ENCODE measurements around the gene STEAP1B.

The STEAP1B gene

DNA sequence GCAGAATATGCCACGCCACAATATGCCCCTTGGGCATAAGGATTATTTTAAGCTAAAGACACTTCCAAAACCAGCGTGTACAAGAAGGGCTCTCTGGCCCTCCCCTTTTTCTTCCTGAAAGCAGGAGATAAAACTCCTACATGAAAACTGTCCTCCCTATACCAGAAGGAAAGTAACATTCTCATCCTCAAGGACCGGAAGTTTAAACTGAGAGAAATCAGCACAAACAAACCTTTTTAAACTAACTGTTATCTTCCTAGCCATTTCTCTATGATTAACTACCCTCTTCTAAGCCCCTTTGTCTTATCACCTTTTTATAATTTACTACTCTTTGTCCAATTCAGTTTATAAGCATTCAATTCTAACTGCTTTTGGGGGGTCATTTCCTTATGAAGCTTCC, 126.6 kb downstream of the STEAP1B start:
- Histone ChIP-seq H3K4me3 (ENCODE audit: low read depth, low read length) (no peak overlapping the region), H3K4ac (ENCODE audit: low read depth, low read length) (no peak overlapping the region), H2BK120ac (ENCODE audit: insufficient read depth, low read length, poor library complexity) (no peak overlapping the region), H2AFZ (ENCODE audit: insufficient read depth, low read length, poor library complexity) (no peak overlapping the region), H3K14ac (ENCODE audit: low read length) (no peak overlapping the region), H3K18ac (ENCODE audit: low read length) (no peak overlapping the region), H4K8ac (ENCODE audit: low read depth, low read length) (no peak overlapping the region), H4K12ac (ENCODE audit: low read depth, low read length) (no peak overlapping the region), H2BK12ac (ENCODE audit: low read length) (no peak overlapping the region), H4K91ac (ENCODE audit: low read depth, low read length) (no peak overlapping the region), H3K23ac (ENCODE audit: low read length) (no peak overlapping the region), H3K9ac (ENCODE audit: low read length) (no peak overlapping the region), H3K4me1 (ENCODE audit: control insufficient read depth in 1 of 2, insufficient read depth in 2 of 2, low read length in 2 of 2) (peaks cover 6 to 7% of the 10 kb centered on the region in 2 experiments), H2BK5ac (ENCODE audit: low read depth, low read length, poor library complexity) (no peak overlapping the region), H3K27me3 (ENCODE audit: insufficient read depth, low read length) (no peaks in the 10 kb centered on the region), H3K36me3 (ENCODE audit: control insufficient read depth in 1 of 2, insufficient read depth in 2 of 2, low read length in 2 of 2) (no peaks in the 10 kb centered on the region), H3K4me2 (ENCODE audit: low read length) (no peak overlapping the region), H3K27ac (ENCODE audit: low read depth, low read length) (no peak overlapping the region), H3K79me1 (ENCODE audit: low read length) (no peaks in the 10 kb centered on the region), H2AK5ac (ENCODE audit: low read length) (no peak overlapping the region), H3K79me2 (ENCODE audit: control insufficient read depth, insufficient read depth, low read length, poor library complexity) (no peaks in the 10 kb centered on the region), H3K9me3 (ENCODE audit: insufficient read depth, low read depth, low read length) (no peaks in the 10 kb centered on the region)
- WGBS (ENCODE audit: extremely low coverage, insufficient coverage, insufficient read length) = no CpG with 5 or more reads among the region's 3 CpGs
- no peak for DNase-seq

DNA sequence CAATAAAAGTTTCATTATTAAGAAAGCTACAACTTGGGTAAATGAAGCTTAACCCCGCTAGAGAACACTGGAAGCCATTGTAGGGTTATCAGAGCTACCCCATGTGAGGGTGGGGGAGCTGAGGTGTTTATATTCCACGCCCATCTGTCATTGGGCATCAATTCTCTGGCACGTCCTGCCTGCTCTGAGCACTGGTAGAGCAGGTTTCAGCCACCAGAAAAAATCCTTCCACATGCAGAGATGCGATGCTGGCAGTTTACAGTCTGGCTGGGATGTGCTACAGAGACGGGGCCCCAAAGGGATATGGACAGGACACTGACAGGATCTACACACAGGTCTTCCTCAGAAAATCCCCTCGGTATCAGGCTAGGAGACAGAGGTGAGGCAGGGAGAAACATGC, 127.1 kb downstream of the STEAP1B start:
- no peak for DNase-seq
- H3K27ac ChIP-seq (ENCODE audit: low read depth, low read length) = no peak overlapping the region
- no peak overlapping the region for H3K18ac ChIP-seq (ENCODE audit: low read length)
- H3K36me3 ChIP-seq (ENCODE audit: control insufficient read depth in 1 of 2, insufficient read depth in 2 of 2, low read length in 2 of 2) = no peaks in the 10 kb centered on the region
- H2BK120ac ChIP-seq (ENCODE audit: insufficient read depth, low read length, poor library complexity) = no peak overlapping the region
- H3K23ac ChIP-seq (ENCODE audit: low read length) = no peak overlapping the region
- H3K79me1 ChIP-seq (ENCODE audit: low read length) = no peaks in the 10 kb centered on the region
- no peak overlapping the region for H3K4me2 ChIP-seq (ENCODE audit: low read length)
- no peak overlapping the region for H3K9ac ChIP-seq (ENCODE audit: low read length)
- H2BK12ac ChIP-seq (ENCODE audit: low read length) = no peak overlapping the region
- peak overlapping the region; percentile 52 for H2AFZ ChIP-seq (ENCODE audit: insufficient read depth, low read length, poor library complexity)
- peaks cover 2 to 7% of the 10 kb centered on the region in 2 experiments for H3K4me1 ChIP-seq (ENCODE audit: control insufficient read depth in 1 of 2, insufficient read depth in 2 of 2, low read length in 2 of 2)
- H3K4ac ChIP-seq (ENCODE audit: low read depth, low read length) = no peak overlapping the region
- no CpG with 5 or more reads among the region's 6 CpGs for WGBS (ENCODE audit: extremely low coverage, insufficient coverage, insufficient read length)
- no peak overlapping the region for H2AK5ac ChIP-seq (ENCODE audit: low read length)
- H3K79me2 ChIP-seq (ENCODE audit: control insufficient read depth, insufficient read depth, low read length, poor library complexity) = no peaks in the 10 kb centered on the region
- H3K4me3 ChIP-seq (ENCODE audit: low read depth, low read length) = no peak overlapping the region
- H3K27me3 ChIP-seq (ENCODE audit: insufficient read depth, low read length) = no peaks in the 10 kb centered on the region
- no peaks in the 10 kb centered on the region for H3K9me3 ChIP-seq (ENCODE audit: insufficient read depth, low read depth, low read length)
- no peak overlapping the region for H4K12ac ChIP-seq (ENCODE audit: low read depth, low read length)
- no peak overlapping the region for H4K8ac ChIP-seq (ENCODE audit: low read depth, low read length)
- H4K91ac ChIP-seq (ENCODE audit: low read depth, low read length) = no peak overlapping the region
- no peak overlapping the region for H3K14ac ChIP-seq (ENCODE audit: low read length)
- H2BK5ac ChIP-seq (ENCODE audit: low read depth, low read length, poor library complexity) = no peak overlapping the region

- DNase-seq = no peak
- H3K23ac ChIP-seq (ENCODE audit: low read length) = no peak overlapping the region
- H3K79me2 ChIP-seq (ENCODE audit: control insufficient read depth, insufficient read depth, low read length, poor library complexity) = no peaks in the 10 kb centered on the region
- H3K9ac ChIP-seq (ENCODE audit: low read length) = no peak overlapping the region
- H4K12ac ChIP-seq (ENCODE audit: low read depth, low read length) = no peak overlapping the region
- peaks cover 2 to 7% of the 10 kb centered on the region in 2 experiments for H3K4me1 ChIP-seq (ENCODE audit: control insufficient read depth in 1 of 2, insufficient read depth in 2 of 2, low read length in 2 of 2)
- no peaks in the 10 kb centered on the region for H3K27me3 ChIP-seq (ENCODE audit: insufficient read depth, low read length)
- no peak overlapping the region for H4K8ac ChIP-seq (ENCODE audit: low read depth, low read length)
- no peaks in the 10 kb centered on the region for H3K9me3 ChIP-seq (ENCODE audit: insufficient read depth, low read depth, low read length)
- no peak overlapping the region for H2BK12ac ChIP-seq (ENCODE audit: low read length)
- H4K91ac ChIP-seq (ENCODE audit: low read depth, low read length) = no peak overlapping the region
- H2BK120ac ChIP-seq (ENCODE audit: insufficient read depth, low read length, poor library complexity) = no peak overlapping the region
- no peak overlapping the region for H3K4me3 ChIP-seq (ENCODE audit: low read depth, low read length)
- H3K18ac ChIP-seq (ENCODE audit: low read length) = no peak overlapping the region
- no peak overlapping the region for H2AK5ac ChIP-seq (ENCODE audit: low read length)
- H3K14ac ChIP-seq (ENCODE audit: low read length) = no peak overlapping the region
- H3K36me3 ChIP-seq (ENCODE audit: control insufficient read depth in 1 of 2, insufficient read depth in 2 of 2, low read length in 2 of 2) = no peaks in the 10 kb centered on the region
- H3K4ac ChIP-seq (ENCODE audit: low read depth, low read length) = no peak overlapping the region
- no peak overlapping the region for H3K27ac ChIP-seq (ENCODE audit: low read depth, low read length)
- H2BK5ac ChIP-seq (ENCODE audit: low read depth, low read length, poor library complexity) = no peak overlapping the region
- no peak overlapping the region for H2AFZ ChIP-seq (ENCODE audit: insufficient read depth, low read length, poor library complexity)
- H3K79me1 ChIP-seq (ENCODE audit: low read length) = no peaks in the 10 kb centered on the region
- no peak overlapping the region for H3K4me2 ChIP-seq (ENCODE audit: low read length)
Measured at GRCh38 chr7:22371878-22372277, 128.1 kb downstream of the STEAP1B start.
